Measurements from ENCODE around the gene TAF3.

TAF3 gene

GRCh38 chr10:7892146-7892545 lies 73.8 kb downstream of the TAF3 start:
- no peak for DNase-seq (ENCODE audit: low read depth, low spot score)
- Histone ChIP-seq H3K9me3 (ENCODE audit: insufficient read depth, low read length) (no peaks in the 10 kb centered on the region), H3K36me3 (ENCODE audit: insufficient read depth, insufficient read length, low read length) (peaks cover 8% of the 10 kb centered on the region), H3K27me3 (ENCODE audit: insufficient read depth, insufficient read length) (no peaks in the 10 kb centered on the region), H3K4me3 (ENCODE audit: insufficient read length, low read depth) (no peak overlapping the region), H3K4me1 (ENCODE audit: insufficient read depth, insufficient read length) (no peaks in the 10 kb centered on the region), H3K9ac (ENCODE audit: insufficient read length, low read depth) (no peak overlapping the region)
- TF ChIP-seq SUZ12 (IDR thresholded peaks at IDR 0.05; ENCODE audit: extremely low read depth, insufficient read depth, insufficient read length) (no peak), ZNF274 (IDR thresholded peaks at IDR 0.05; ENCODE audit: low read depth, low read length) (no peak), YY1 (IDR thresholded peaks at IDR 0.05; ENCODE audit: insufficient read depth, insufficient read length) (no peak)

DNA sequence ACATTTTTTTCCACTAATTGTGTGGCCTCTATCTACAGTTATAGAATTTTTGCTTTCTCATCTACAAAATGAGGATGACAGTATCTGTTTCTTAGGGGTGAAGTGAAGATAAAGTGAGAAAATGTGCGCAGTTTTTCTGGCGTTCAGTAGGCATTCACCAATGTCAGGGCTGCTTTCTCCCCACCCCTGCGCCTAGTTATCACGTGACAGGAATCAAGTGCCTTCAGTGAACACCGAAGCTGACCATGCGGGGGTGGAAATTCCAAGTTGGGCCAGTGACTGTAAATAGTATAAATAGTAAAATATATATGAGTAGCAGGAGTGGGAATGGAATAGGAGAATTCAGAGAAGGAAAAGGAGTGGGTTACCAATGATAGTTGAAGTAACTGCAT lies 77.4 kb downstream of the TAF3 start:
- TF ChIP-seq ZNF274 (IDR thresholded peaks at IDR 0.05; ENCODE audit: low read depth, low read length) (no peak), SUZ12 (IDR thresholded peaks at IDR 0.05; ENCODE audit: extremely low read depth, insufficient read depth, insufficient read length) (no peak), YY1 (IDR thresholded peaks at IDR 0.05; ENCODE audit: insufficient read depth, insufficient read length) (no peak)
- Histone ChIP-seq H3K9ac (ENCODE audit: insufficient read length, low read depth) (no peak overlapping the region), H3K4me3 (ENCODE audit: insufficient read length, low read depth) (no peak overlapping the region), H3K27me3 (ENCODE audit: insufficient read depth, insufficient read length) (no peaks in the 10 kb centered on the region), H3K9me3 (ENCODE audit: insufficient read depth, low read length) (no peaks in the 10 kb centered on the region), H3K36me3 (ENCODE audit: insufficient read depth, insufficient read length, low read length) (peaks cover 12% of the 10 kb centered on the region), H3K4me1 (ENCODE audit: insufficient read depth, insufficient read length) (no peaks in the 10 kb centered on the region)
- DNase-seq (ENCODE audit: low read depth, low spot score): no peak

- DNase-seq (ENCODE audit: low read depth, low spot score): no peak
- Histone ChIP-seq H3K4me1 (ENCODE audit: insufficient read depth, insufficient read length) (no peaks in the 10 kb centered on the region), H3K4me3 (ENCODE audit: insufficient read length, low read depth) (no peak overlapping the region), H3K9me3 (ENCODE audit: insufficient read depth, low read length) (no peaks in the 10 kb centered on the region), H3K27me3 (ENCODE audit: insufficient read depth, insufficient read length) (no peaks in the 10 kb centered on the region), H3K36me3 (ENCODE audit: insufficient read depth, insufficient read length, low read length) (peaks cover 12% of the 10 kb centered on the region), H3K9ac (ENCODE audit: insufficient read length, low read depth) (no peak overlapping the region)
- TF ChIP-seq ZNF274 (IDR thresholded peaks at IDR 0.05; ENCODE audit: low read depth, low read length) (no peak), YY1 (IDR thresholded peaks at IDR 0.05; ENCODE audit: insufficient read depth, insufficient read length) (no peak), SUZ12 (IDR thresholded peaks at IDR 0.05; ENCODE audit: extremely low read depth, insufficient read depth, insufficient read length) (no peak)
Observed at GRCh38 chr10:7896297-7896696, 78.0 kb downstream of the TAF3 start.

DNA sequence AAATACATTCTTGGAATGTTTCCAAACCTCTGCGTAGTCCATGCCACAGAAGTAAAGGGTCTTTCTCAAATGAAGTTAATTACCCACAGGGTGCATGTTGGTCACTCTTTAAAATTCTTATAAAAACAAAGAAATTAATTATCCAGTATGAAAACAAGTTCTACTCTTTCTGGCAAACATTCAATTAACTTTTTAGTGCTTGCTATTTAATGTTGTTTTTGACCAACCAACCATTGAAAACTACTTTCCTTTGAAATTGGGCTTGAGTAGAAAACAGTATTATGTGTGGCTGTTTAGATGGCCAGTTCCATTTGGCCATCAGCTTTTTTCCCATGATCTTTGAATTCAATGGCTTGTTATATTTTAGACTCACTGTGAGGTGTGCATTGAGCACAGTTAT lies 83.0 kb downstream of the TAF3 start:
- Histone ChIP-seq H3K9ac (ENCODE audit: insufficient read length, low read depth) (no peak overlapping the region), H3K36me3 (ENCODE audit: insufficient read depth, insufficient read length, low read length) (peaks cover 10% of the 10 kb centered on the region), H3K4me3 (ENCODE audit: insufficient read length, low read depth) (no peak overlapping the region), H3K9me3 (ENCODE audit: insufficient read depth, low read length) (no peaks in the 10 kb centered on the region), H3K4me1 (ENCODE audit: insufficient read depth, insufficient read length) (no peaks in the 10 kb centered on the region), H3K27me3 (ENCODE audit: insufficient read depth, insufficient read length) (no peaks in the 10 kb centered on the region)
- no peak for DNase-seq (ENCODE audit: low read depth, low spot score)
- TF ChIP-seq ZNF274 (IDR thresholded peaks at IDR 0.05; ENCODE audit: low read depth, low read length) (no peak), SUZ12 (IDR thresholded peaks at IDR 0.05; ENCODE audit: extremely low read depth, insufficient read depth, insufficient read length) (no peak), YY1 (IDR thresholded peaks at IDR 0.05; ENCODE audit: insufficient read depth, insufficient read length) (no peak)

DNA sequence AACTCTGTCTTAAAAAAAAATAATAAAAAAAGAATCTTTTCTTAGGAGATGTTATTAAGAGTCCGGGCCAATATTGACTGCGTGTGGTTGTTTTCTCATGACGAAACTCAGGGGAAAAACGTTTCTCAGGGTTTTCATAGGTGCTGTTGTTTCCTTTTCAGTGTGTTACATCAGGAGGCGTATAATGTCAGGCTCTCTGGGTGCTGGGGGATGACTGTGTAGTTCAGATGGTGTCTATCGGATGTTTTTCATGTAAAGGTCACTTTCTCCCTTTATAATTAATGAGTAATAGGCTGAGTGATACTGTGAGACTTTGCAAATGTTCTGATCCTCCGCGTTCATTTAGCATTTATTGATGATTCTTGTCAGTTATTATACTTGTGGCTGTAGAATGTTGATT lies 84.1 kb downstream of the TAF3 start:
- DNase-seq (ENCODE audit: low read depth, low spot score): no peak
- no peak for TF ChIP-seq SUZ12 (IDR thresholded peaks at IDR 0.05; ENCODE audit: extremely low read depth, insufficient read depth, insufficient read length)
- TF ChIP-seq YY1 (IDR thresholded peaks at IDR 0.05; ENCODE audit: insufficient read depth, insufficient read length): no peak
- no peak for TF ChIP-seq ZNF274 (IDR thresholded peaks at IDR 0.05; ENCODE audit: low read depth, low read length)
- no peaks in the 10 kb centered on the region for H3K9me3 ChIP-seq (ENCODE audit: insufficient read depth, low read length)
- peaks cover 4% of the 10 kb centered on the region for H3K36me3 ChIP-seq (ENCODE audit: insufficient read depth, insufficient read length, low read length)
- H3K27me3 ChIP-seq (ENCODE audit: insufficient read depth, insufficient read length): no peaks in the 10 kb centered on the region
- H3K4me3 ChIP-seq (ENCODE audit: insufficient read length, low read depth): no peak overlapping the region
- H3K4me1 ChIP-seq (ENCODE audit: insufficient read depth, insufficient read length): no peaks in the 10 kb centered on the region
- H3K9ac ChIP-seq (ENCODE audit: insufficient read length, low read depth): no peak overlapping the region

DNA sequence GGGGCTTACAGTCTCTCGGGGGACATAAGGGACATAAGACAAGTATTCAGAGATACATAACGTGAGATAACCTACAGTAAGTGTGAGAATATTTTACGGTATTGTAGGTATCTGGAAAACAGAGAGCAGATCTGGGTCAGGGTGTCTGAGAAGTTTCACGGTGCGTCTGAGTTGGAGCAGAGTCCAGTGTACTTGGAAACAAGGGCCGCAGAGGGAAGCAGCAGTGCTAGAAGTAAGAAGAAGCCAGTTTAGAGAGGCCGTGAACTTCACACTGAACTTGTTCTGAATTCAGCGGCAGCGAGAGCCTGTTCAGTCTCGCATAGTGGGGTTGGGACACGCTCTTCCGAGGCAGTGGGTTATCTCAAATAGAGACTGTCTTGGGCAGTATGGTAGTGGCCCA lies 85.5 kb downstream of the TAF3 start:
- peaks cover 4% of the 10 kb centered on the region for H3K36me3 ChIP-seq (ENCODE audit: insufficient read depth, insufficient read length, low read length)
- no peaks in the 10 kb centered on the region for H3K4me1 ChIP-seq (ENCODE audit: insufficient read depth, insufficient read length)
- no peak overlapping the region for H3K4me3 ChIP-seq (ENCODE audit: insufficient read length, low read depth)
- no peaks in the 10 kb centered on the region for H3K9me3 ChIP-seq (ENCODE audit: insufficient read depth, low read length)
- DNase-seq (ENCODE audit: low read depth, low spot score): no peak
- H3K9ac ChIP-seq (ENCODE audit: insufficient read length, low read depth): no peak overlapping the region
- TF ChIP-seq ZNF274 (IDR thresholded peaks at IDR 0.05; ENCODE audit: low read depth, low read length) (no peak), SUZ12 (IDR thresholded peaks at IDR 0.05; ENCODE audit: extremely low read depth, insufficient read depth, insufficient read length) (no peak), YY1 (IDR thresholded peaks at IDR 0.05; ENCODE audit: insufficient read depth, insufficient read length) (no peak)
- H3K27me3 ChIP-seq (ENCODE audit: insufficient read depth, insufficient read length): no peaks in the 10 kb centered on the region

DNA sequence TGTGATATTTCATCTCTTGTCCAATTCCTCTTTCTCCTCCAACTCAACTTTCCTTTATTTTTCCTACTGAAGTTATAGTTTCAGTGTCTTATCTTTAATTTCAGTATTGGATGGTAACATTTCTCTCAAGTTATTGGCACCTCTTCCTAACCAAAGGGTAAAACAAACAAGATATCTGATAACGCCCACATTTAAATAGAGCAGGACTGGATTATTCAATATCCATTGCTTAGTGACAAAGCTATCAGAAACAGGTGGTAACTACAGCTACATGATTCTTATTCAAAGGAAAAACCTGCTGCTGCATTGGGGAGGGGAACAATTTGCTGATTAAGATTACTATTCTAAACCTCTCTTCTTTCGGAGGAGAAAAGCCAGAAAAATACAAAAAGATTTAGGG lies 87.8 kb downstream of the TAF3 start:
- Histone ChIP-seq H3K4me1 (ENCODE audit: insufficient read depth, insufficient read length) (no peaks in the 10 kb centered on the region), H3K9me3 (ENCODE audit: insufficient read depth, low read length) (no peaks in the 10 kb centered on the region), H3K4me3 (ENCODE audit: insufficient read length, low read depth) (no peak overlapping the region), H3K36me3 (ENCODE audit: insufficient read depth, insufficient read length, low read length) (no peaks in the 10 kb centered on the region), H3K9ac (ENCODE audit: insufficient read length, low read depth) (no peak overlapping the region), H3K27me3 (ENCODE audit: insufficient read depth, insufficient read length) (no peaks in the 10 kb centered on the region)
- DNase-seq (ENCODE audit: low read depth, low spot score): no peak
- no peak for TF ChIP-seq ZNF274 (IDR thresholded peaks at IDR 0.05; ENCODE audit: low read depth, low read length)

Data from NT2/D1 (cell line).